RPMI7951 (cell line): ENCODE data around the gene MALRD1. TPM values are rescaled to one million over a fixed set of nuclear protein-coding genes. Genes with fewer than 3 reads are reported as not detected.

Experiments
- DNase-seq: peaks from one replicate; pipeline ENCODE4 v3.0.0-alpha.2; 2012; ENCODE audit warnings: low read depth
- total RNA-seq: library from RNA; depleted of rRNA; stranded (reverse); fragments of >200 nt; shearing (Covaris generic); gene quantifications from 2 replicates; pipeline ENCODE4 v1.2.3, GENCODE V29; 2014

MALRD1 gene
- total RNA-seq, 1 experiment from 2014 or later: not detected

DNA sequence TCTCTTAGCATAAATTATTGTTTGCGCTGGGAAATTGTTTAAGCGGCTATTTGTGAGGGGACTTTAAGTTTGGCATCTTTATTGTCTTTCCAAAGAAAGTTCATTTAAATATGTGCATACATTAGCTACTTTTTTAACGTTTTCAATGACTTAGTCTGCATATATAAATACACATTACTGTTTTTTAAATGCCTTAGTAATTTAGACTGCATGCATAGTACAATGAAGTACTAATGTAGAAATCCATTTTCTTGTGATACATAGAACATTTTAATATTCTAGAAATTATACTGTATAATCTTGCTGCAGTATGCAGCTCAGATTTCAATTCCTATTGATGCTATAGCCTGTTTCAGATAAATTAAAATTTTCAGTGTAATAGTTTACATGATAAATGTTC is 325.4 kb downstream of the MALRD1 start:
- DNase-seq: no peak

- no peak for DNase-seq
Observed at GRCh38 chr10:19385846-19386450, 337.3 kb downstream of the MALRD1 start.

- DNase-seq: no peak
Observed at GRCh38 chr10:19408924-19409323, 360.3 kb downstream of the MALRD1 start.

GRCh38 chr10:19411119-19411518 is 362.5 kb downstream of the MALRD1 start:
- DNase-seq: no peak

DNA sequence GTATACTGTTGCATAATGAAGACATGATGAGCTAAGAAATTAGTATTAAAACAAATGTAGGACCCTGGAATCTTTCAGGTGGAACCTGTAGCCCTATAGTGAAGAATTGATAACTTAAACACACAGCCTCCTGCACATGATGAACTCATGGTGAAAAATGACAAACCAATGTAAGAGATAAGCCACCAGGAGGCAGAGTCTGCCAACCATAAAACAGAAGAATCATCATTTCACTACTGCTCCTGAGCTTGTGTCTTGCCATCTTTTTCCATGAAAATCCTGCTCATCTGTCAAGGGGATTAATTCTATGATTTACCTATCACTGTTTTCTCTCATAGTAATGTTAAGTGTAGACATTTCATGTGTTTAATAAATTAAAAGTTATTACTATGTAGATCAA is 363.9 kb downstream of the MALRD1 start:
- DNase-seq: peak; percentile 29

GRCh38 chr10:19416164-19416563 is 367.6 kb downstream of the MALRD1 start:
- no peak for DNase-seq

- no peak for DNase-seq
Observed at GRCh38 chr10:19417740-19418139, 369.1 kb downstream of the MALRD1 start.

GRCh38 chr10:19421674-19422073 is 373.1 kb downstream of the MALRD1 start:
- DNase-seq: no peak

GRCh38 chr10:19426034-19426433 is 377.4 kb downstream of the MALRD1 start:
- no peak for DNase-seq

DNA sequence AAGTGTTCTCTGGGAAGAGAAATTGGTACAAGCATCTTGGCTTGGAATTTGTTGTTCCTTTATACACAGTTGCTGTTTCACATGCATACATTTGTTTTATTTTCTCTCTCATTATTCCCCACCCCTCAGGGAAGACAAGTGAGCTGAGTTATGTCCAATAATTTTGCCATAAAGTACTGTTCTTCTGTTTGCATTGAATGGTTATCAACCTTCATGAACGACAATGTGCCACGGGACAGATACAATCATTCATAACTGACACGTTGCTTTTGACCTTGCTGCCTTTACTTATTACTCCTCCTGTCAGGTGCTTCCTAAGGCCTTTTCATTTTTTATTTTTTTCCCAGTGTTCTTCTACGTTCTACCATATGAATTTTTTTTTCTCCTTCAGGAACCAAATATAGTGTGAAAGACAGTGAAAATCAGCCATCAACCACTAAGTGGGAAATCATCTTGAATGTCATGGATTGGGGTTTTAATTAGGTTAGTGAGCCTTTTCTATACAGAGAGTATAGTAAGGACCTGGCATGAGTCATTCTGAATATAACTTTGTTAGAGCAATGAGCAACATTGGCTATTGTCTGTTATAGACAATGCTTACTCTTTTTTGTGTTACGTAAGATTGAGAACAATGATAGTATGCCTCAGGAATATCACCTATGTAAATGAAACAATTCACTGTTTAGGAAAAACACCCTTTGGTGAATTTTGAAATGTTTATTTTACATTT is 383.2 kb downstream of the MALRD1 start:
- DNase-seq: no peak

- DNase-seq: no peak
Observed at GRCh38 chr10:19449860-19450259, 401.3 kb downstream of the MALRD1 start.

DNA sequence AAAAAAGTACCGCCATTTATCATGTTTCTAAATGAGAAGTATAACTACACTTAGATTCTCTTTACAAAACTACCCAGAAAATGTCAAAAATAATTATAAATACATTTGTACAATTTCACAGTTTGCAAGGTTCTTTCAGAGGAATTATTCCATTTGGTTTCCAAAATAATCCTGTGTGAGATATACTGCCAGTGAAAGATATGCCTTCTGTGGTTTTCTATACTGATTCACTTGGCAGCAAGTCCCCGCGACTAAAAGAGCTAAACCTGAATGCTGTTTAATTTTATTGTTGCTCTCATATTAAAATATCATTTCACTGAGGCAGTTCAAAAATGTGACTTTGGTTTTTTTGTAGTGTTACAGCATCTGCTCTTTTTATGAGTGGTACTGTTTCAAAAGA is 402.8 kb downstream of the MALRD1 start:
- no peak for DNase-seq

DNA sequence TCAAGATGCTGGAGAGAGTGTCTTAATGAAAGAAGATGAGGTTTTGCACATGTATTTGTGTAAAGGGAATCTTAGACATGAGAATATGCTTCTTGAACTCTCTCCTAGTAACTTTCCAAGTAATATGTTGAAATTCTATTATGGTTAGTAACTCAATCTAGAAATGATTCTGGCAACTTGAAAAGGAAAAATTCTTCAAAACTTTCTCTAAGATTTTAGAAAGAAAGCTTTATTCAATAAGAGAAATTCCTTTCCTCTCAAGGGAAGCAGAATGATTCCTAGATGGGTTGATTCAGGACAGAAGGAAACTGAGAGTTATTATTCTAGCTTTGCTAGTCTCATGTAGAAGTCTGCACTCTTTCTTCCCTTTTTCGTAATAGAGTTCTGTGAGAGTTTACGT is 403.3 kb downstream of the MALRD1 start:
- DNase-seq: no peak

- no peak for DNase-seq
Observed at GRCh38 chr10:19453967-19454366, 405.4 kb downstream of the MALRD1 start.

GRCh38 chr10:19461588-19461987 is 413.0 kb downstream of the MALRD1 start:
- DNase-seq: no peak

GRCh38 chr10:19466709-19467108 is 418.1 kb downstream of the MALRD1 start:
- no peak for DNase-seq

GRCh38 chr10:19468413-19468812 is 419.8 kb downstream of the MALRD1 start:
- DNase-seq: peak; percentile 3

DNA sequence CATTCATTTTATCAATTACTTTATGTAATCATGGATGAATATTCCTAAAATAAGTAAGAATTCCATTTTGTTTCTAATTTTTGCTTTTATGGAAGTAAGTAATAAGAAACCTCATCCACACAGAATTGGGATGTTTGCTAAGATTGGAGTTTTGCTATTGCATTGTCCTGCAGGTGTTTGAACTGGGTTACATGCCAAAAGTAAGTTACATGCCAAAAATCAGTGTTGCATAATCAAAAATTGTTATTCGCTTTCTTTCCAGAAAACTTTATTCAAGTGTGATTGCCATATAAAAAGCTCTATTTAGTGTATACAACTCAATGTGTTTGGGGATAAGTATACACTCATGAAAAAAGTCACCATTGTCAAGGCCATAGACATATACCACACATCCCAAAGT is 420.9 kb downstream of the MALRD1 start:
- no peak for DNase-seq

DNA sequence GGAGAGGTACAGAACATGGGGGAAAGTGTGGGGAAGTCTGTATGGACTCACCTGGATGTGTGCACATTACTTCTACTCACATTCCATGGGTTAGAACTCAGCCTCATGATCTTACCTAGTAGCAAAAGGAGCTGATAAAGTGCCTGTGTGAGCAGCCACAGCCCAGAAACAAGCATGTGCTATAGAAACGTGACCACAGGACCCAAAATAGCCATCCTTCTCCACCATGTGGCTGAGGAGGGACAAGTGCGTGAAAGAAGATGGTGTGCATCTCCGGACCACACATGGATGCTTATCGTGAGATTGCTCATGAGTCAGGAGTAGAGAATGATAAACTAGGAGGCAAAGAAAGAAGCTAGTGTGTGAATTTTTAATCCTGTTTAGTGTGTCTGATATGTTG is 431.3 kb downstream of the MALRD1 start:
- DNase-seq: no peak

DNA sequence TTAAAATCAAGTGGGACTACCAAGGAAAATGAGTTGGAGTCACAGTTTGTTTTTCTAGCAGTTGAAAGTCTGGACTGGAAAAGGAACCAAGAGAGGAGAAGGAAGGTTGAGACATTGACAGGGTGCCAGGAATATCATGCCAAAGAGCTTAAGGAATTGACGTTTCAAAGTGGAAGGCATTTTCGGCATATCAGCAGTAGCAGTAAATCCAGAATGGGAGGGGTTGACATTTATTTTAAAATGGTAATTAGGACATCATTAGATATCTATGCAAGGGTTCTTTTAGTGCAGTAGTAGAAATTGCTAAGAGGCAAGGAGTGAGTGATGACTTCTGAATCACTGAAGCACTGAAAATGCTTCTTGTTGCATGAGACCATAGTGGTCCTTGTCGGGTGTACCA is 431.8 kb downstream of the MALRD1 start:
- no peak for DNase-seq

DNA sequence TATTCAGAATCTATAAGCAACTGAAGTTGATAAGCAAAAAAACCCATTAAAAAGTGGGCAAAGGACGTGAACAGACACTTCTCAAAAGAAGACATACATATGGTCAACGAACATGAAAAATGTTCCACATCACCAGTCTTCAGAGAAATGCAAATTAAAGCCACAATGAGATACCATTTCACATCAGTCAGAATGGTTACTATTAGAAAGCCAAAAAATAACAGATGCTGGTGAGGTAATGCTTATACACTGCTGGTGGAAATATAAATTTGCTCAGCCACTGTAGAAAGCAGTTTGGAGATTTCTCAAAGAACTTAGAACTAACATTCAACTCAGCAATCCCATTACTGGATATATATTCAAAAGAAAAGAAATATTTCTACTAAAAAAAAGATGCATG is 434.8 kb downstream of the MALRD1 start:
- no peak for DNase-seq

DNA sequence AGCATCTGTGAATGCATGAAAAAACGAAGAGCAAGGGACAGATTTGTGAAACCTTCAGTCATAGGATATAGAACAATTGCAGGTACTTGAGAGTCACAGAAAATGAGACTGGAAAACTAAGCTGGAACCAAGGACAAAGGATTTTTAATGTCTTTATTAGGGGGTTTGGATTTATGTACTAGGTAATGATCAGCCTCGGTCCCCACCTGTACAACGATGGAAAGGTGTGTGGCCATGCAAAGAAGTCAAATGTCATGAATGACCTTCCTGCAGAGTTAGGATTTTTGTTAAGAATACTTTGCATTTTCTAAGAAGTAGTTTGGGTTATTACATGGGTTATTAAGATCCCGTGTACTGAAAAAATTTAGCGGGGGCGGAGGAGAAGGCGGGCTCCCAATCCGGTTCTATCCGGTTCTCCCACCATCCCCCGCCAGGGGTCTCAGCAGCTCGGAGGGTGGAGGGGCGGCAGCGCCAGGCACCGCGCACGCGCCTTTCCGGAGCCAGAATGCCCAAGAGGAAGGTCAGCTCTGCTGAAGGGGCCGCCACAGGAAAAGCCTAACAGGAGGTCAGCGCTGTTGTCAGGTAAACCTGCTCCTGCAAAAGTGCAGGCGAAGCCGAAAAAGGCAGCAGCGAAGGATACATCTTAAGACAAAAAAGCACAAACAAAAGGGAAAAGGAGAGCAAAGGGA is 440.1 kb downstream of the MALRD1 start:
- no peak for DNase-seq

GRCh38 chr10:19491166-19491565 is 442.6 kb downstream of the MALRD1 start:
- no peak for DNase-seq
